EL (cell line): Measurements from ENCODE around the gene DAAM1.

Source experiments
- DNase-seq: peaks from one replicate; pipeline ENCODE4 v3.0.0-alpha.2; 2016

Gene DAAM1

GRCh38 chr14:59225281-59225680 is 36.8 kb downstream of the DAAM1 start:
- DNase-seq: no peak

DNA sequence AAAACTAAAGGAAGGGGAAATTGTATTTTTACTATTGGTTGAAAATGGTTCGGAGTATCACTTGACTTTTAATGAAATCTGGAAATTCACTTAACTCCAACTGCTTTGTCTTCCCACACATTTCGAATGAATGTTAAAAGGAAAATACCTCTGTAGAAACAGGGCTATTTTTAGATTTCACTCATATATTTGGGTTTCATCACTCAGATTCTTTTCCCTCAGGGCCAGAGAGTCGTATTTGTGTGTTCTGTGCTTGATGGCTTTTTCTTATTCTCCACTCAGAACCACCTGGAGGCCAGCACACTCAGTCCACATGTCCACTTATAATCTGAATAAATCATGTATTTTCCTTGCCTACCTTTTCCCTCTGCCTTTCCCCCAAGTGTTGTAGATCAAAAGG is 40.0 kb downstream of the DAAM1 start:
- DNase-seq: no peak

GRCh38 chr14:59229653-59230406 is 41.4 kb downstream of the DAAM1 start:
- no peak for DNase-seq

DNA sequence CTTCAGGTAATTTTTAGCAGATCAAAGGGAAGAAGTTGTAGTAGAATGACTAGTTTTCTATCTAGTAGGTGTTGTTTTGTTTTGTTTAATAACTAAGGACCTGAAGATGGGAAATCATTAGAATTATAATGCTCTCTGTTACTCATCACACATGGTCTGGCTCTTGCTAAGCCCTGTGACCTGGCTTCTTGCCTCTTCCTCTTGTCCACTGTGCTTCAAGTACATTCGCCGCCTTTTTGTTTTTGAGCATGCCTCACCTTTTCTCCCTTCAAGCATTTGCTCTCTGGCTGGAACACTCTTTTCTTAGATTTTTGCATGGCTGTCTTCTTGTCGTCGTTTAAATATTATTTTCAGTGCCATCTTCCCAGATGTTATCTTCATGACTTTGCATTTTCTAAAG is 47.7 kb downstream of the DAAM1 start:
- DNase-seq: no peak

DNA sequence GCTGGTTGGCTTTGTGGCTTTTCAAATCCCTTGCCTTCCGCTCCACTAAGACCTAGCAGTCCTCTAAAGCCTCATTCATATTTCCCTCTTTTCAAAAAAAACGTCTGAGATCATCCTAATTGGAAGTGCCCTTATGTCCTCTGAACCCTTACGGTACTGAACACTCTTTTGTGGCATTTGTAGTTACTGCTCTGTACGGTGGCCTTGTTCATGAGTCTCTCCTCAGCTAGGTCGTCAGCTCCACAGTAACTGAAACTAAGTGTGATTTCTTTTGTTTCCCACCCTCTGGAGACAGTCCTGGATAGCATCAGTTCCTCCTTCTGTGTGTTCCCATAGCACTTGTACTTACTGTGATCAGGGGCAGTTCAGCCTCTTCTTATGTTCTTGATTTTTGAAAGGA is 49.7 kb downstream of the DAAM1 start:
- DNase-seq: no peak

GRCh38 chr14:59239022-59239421 is 50.6 kb downstream of the DAAM1 start:
- no peak for DNase-seq

- no peak for DNase-seq
Observed at GRCh38 chr14:59240356-59240755, 51.9 kb downstream of the DAAM1 start.

DNA sequence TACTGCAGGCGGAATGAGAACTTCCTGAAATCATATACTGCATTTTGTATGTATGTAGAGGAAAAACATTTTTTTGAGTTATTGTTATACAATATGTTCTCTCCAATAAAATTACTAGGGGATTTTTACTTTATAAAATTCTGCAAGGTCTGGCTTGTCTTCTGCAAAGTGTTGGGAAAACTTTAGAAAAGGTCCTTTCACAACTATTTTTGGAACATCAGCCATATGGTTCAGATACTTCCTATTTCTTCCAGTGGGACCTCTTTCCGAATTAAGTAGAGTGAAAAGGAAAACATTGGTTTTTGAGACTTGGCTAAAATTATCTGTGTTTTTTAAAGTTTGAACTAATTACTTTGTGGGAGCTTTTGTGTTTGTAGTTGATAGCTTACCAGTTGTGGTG is 52.7 kb downstream of the DAAM1 start:
- no peak for DNase-seq

GRCh38 chr14:59243174-59243573 is 54.7 kb downstream of the DAAM1 start:
- no peak for DNase-seq

DNA sequence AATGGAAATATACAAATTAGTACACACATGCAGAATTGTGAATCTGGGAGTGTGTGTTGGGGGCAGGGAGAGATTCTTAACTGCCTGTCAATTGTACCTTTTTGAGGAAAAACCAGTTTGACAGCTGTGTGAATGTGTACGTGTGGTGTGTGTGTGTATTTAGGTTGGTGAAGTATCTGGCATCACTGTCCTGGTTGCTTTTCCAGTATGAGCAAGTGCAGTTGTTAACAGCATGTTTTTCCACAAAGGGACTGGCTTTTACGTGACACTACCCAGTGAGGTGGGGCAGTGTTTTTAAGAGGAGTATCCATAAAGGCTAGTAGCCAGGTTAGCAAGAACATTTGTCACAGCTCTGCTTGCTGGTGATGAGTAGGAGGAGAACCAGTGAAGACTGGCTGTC is 56.1 kb downstream of the DAAM1 start:
- no peak for DNase-seq

GRCh38 chr14:59245809-59246295 is 57.4 kb downstream of the DAAM1 start:
- DNase-seq: no peak

DNA sequence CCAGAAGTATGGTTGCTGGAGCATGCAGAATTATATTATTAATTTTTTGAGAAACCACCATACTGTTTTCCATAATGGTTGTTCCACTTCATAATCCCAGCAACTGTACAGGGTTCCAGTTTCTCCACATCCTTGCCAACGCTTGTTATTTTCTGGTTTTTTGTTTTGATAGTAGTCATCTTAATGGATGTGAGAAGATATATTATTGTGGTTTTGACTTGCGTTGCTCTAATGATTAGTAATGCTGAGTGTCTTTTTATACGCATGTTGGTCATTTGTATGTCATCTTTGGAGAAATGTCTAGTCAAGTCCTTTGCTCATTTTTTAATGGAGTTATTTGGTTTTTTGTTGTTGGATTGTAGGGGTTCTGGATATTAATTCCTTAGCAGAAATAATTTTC is 58.1 kb downstream of the DAAM1 start:
- peak; percentile 35 for DNase-seq

GRCh38 chr14:59247801-59248584 is 59.5 kb downstream of the DAAM1 start:
- no peak for DNase-seq

GRCh38 chr14:59249029-59249428 is 60.6 kb downstream of the DAAM1 start:
- DNase-seq: no peak

DNA sequence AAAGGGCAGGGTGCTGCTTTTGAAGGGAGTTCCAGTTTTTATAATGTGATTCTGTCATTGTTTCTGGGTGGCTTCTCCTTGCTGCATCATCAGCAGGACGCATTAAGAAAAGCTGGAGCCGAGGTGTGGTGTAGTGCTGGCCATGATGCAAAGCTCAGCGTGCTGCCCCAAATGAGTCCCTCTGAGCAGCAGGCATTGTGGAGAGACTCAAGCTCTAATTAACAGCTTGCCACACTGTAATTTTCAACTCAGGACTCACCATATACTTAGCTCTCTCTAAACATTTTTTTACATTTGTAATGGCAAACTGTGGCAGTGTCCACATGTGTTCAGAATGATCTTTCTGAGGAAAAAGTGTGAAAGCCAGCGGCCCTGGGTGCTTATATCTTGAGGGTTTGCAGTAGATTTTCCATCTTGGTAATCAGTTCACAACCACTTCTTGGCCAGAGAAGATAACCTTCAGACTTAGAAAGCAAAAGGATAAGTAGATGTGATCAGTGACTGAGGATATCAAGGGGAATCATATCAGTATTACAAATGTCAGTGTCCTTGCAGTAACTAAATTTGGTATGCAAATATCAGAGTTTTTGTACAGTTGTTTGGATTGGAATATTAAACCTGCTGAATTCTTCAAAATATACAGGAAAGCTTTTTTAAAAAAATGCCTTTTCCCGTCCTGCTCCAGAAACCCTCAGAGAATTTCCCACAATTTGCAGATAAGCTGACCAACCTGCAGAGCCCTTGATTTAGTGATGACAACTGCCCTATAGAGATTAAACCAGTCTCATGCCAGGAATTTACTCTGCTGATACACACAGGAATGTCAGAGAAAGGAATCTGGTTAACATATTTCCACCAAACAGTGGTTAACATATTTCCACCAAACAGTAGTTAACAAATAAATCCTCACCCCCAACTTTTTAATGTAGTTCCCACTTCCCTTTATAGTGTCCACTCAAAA is 63.6 kb downstream of the DAAM1 start:
- peak; percentile 71 for DNase-seq

DNA sequence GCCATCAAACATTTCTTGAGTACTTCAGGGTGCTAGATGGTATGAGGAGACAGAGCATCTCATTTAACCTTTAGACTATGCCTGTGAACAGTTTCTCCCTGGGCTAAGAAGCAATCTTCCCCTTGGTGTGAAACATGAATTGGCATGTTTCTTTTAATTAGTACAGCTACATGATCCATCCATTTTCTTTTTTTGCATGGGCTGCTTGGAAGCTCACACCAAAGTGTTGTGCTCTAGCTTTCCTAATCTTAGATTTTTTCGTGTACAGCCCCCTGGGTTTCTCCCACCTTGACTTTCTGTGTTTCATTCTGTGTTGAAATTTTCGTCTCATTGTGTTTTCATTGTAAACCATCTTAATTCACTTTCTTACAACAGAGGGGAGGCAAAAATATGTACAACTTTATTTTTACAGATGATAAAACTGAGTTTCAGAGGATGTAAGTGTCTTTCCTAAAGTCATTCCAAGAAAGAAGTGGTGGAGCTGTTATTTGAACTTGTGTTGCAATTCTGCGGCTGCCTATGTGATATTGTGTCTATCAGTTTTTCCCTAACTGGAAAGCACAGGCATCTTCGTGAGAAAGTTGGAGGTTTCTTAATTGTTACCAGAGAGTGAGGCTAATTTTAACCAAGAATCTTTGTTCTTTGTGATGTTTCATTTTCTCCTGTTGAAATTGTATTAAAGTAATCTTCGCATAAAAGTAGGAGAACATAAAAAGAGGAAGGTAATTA is 64.5 kb downstream of the DAAM1 start:
- DNase-seq: no peak

- DNase-seq: no peak
Observed at GRCh38 chr14:59253527-59253926, 65.1 kb downstream of the DAAM1 start.

- peak; percentile 94 for DNase-seq
Observed at GRCh38 chr14:59254146-59254910, 65.9 kb downstream of the DAAM1 start.

GRCh38 chr14:59254911-59255545 is 66.6 kb downstream of the DAAM1 start:
- no peak for DNase-seq

DNA sequence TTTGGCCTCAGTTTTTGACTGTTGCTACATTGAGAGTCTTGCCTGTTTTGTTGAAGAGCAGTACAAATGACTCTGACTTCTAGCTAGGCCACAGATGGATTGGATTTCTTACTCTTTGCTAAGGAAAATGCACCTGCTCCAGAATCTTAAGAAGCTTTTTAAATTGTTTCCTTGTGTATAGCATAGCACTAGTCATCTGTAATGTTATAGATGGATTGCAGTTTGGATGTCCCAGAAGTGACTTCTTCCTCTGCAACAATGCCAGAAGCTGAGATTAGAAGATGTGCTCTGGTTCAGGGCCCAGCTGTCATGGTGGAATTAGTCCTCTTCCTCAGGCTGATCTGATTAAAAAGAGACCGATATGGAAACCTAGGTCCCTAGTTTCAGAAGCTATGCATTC is 67.9 kb downstream of the DAAM1 start:
- no peak for DNase-seq

DNA sequence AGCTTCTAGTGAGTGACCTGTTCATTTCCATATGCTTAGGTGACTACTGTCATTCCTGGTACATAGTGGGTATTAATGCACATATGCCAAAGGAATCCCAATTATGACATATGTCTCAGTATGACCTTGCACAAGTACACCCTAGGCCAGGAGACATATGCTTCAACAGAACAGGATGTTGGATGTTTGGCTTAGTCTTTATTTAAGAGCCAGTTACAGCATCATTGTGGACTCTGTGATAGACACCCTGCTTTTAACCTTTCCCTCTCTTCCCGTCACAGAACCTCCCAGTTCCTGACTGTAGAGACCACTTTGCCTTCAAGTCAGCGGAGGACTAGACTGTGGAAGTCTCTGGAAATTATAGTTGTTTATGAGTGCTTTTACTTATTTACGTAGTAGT is 72.9 kb downstream of the DAAM1 start:
- DNase-seq: no peak
